Kidney (tissue), 14 donors: ENCODE measurements around the gene HDAC11. TPM values are rescaled to one million over a fixed set of nuclear protein-coding genes. Genes with fewer than 3 reads are reported as not detected.

Source experiments
- DNase-seq, 5 donors: peaks; one replicate each; pipeline ENCODE4 v3.0.0-alpha.2; 2013 to 2020
- FAIRE-seq: peaks from 2 replicates; lab custom pipeline; 2012; peaks lifted over from hg19 to GRCh38; lab: Jason Lieb, UNC
- H3K27ac ChIP-seq, 2 donors: one replicate each; pipeline ENCODE4 v1.7.0; 2013; ENCODE audit warnings: low read depth in 2 of 2, low read length in 2 of 2, inconsistent platforms in 1 of 2
- H3K27me3 ChIP-seq: one replicate; pipeline ENCODE4 v1.7.1; 2013; ENCODE audit warnings: low read length, inconsistent platforms; ENCODE audit not compliant: control insufficient read depth, insufficient read depth
- H3K36me3 ChIP-seq, 3 donors: one replicate each; pipeline versions ENCODE4 v1.7.0 to v1.7.1; 2013; ENCODE audit warnings: low read length in 3 of 3, control low read depth in 1 of 3, inconsistent platforms in 1 of 3; ENCODE audit not compliant: insufficient read depth in 3 of 3, control insufficient read depth in 2 of 3
- H3K4me1 ChIP-seq, 3 donors: one replicate each; pipeline versions ENCODE4 v1.7.0 to v1.7.1; 2013; ENCODE audit warnings: low read length in 3 of 3, inconsistent platforms in 1 of 3, low read depth in 1 of 3; ENCODE audit not compliant: control insufficient read depth in 2 of 3, insufficient read depth in 2 of 3
- H3K4me3 ChIP-seq, 3 donors: one replicate each; pipeline versions ENCODE4 v1.7.0 to v1.8.1; 2013; ENCODE audit warnings: low read length in 3 of 3, control low read depth in 1 of 3, inconsistent platforms in 1 of 3
- H3K9ac ChIP-seq, 3 donors: one replicate each; pipeline versions ENCODE4 v1.7.0 to v1.7.1; 2013; ENCODE audit warnings: low read length in 3 of 3, control low read depth in 1 of 3, inconsistent platforms in 1 of 3
- H3K9me3 ChIP-seq, 3 donors: one replicate each; pipeline versions ENCODE4 v1.7.0 to v1.7.1; 2013; ENCODE audit warnings: low read length in 3 of 3, control low read depth in 1 of 3, inconsistent platforms in 1 of 3; ENCODE audit not compliant: control insufficient read depth in 2 of 3, insufficient read depth in 1 of 3
- intact Hi-C: fragments of 100-400 bp; cut with DNase I; formaldehyde crosslinking; loops from one replicate; pipeline ENCODE4 v1.11.1; 2022
- polyA plus RNA-seq: library from polyadenylated mRNA; stranded (reverse); fragments of 350-450 nt; fragmentation: Illumina TruSeq; extraction: RNeasy Lipid Tissue Mini Kit (QIAGEN cat#74804); gene quantifications from one replicate; pipeline ENCODE4 v1.2.3, GENCODE V29; 2014; ENCODE audit warnings: low read depth, low replicate concordance; ENCODE audit not compliant: insufficient read depth
- total RNA-seq: library from RNA; stranded (reverse); fragmentation: NEBNext Ultra II Directional; extraction: Animal tissue kit (Norgen Biotek cat#: 25700); gene quantifications from one replicate; pipeline ENCODE4 v1.2.1, GENCODE V29; 2021
- TF ChIP-seq, protein P1 (sequence below): IDR thresholded peaks from 3 replicates; pipeline ENCODE4 v1.5.1; 2012; ENCODE audit warnings: mild to moderate bottlenecking, moderate library complexity, borderline replicate concordance; ENCODE audit not compliant: insufficient read depth; ENCODE audit errors: extremely low read depth
- donor health status: control.
- donor health status: control.
- donor health status: control.
- donor health status: control.
- donor health status: control.
- donor health status: DM: yes; HTN: yes; CAD: no.
- donor health status: Normal renal cell carcinoma (clear cell type).

Gene HDAC11
- total and polyA plus RNA-seq, 2 donors from 2014 or later: 28.3 to 43.7 TPM

- H3K4me1 ChIP-seq: no peaks in the 10 kb centered on the region
- H3K36me3 ChIP-seq: no peaks in the 10 kb centered on the region
- H3K27ac ChIP-seq: no peak overlapping the region
- H3K4me3 ChIP-seq: no peak overlapping the region
- H3K9ac ChIP-seq: no peak overlapping the region
- DNase-seq (peak in 4 of 5 donors; percentile 44 to 58 (median 56)), FAIRE-seq (no peak)
- intact Hi-C loops: no loop called here
- TF ChIP-seq, protein P1, sequence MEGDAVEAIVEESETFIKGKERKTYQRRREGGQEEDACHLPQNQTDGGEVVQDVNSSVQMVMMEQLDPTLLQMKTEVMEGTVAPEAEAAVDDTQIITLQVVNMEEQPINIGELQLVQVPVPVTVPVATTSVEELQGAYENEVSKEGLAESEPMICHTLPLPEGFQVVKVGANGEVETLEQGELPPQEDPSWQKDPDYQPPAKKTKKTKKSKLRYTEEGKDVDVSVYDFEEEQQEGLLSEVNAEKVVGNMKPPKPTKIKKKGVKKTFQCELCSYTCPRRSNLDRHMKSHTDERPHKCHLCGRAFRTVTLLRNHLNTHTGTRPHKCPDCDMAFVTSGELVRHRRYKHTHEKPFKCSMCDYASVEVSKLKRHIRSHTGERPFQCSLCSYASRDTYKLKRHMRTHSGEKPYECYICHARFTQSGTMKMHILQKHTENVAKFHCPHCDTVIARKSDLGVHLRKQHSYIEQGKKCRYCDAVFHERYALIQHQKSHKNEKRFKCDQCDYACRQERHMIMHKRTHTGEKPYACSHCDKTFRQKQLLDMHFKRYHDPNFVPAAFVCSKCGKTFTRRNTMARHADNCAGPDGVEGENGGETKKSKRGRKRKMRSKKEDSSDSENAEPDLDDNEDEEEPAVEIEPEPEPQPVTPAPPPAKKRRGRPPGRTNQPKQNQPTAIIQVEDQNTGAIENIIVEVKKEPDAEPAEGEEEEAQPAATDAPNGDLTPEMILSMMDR: no peak
- H3K27me3 ChIP-seq: no peaks in the 10 kb centered on the region
- H3K9me3 ChIP-seq: no peaks in the 10 kb centered on the region
These were observed 33.2 kb downstream of the HDAC11 start for GRCh38 chr3:13513051-13513912.

DNA sequence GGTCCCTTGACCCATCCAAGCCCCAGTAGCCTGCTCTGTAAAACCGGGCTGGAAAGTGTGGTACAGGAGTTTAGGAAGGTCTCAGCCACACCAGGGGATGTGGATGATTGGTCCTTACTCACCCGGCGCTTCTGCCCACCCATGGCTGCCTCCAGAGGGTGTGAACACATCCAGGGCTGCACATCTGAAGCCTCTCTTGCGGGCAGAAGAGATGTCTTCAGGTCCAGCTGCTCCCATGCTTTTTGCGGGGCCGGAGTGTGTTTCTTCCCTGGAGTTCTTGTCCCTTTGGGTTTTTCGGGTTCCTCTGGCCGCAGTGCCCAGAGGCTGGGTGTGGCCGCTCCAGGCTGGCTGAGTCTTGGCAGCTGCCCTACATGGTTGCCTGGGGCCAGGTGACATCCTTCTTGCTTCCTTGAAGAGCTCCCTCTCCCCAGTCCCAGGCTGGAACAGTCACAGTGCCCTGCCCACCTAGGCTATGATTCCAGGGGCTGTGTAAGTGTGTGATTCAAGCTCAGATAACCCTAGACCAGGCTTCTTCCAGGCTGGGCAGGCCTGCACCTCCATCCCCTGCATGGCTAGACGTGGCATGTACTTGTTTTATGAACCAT, 33.9 kb downstream of the HDAC11 start:
- TF ChIP-seq, protein P1: no peak
- peak in 1 of 5 donors; percentile 48 for DNase-seq
- no peaks in the 10 kb centered on the region for H3K27me3 ChIP-seq
- H3K27ac ChIP-seq: no peak overlapping the region
- no peak overlapping the region for H3K4me3 ChIP-seq
- no peaks in the 10 kb centered on the region for H3K36me3 ChIP-seq
- intact Hi-C loops: no loop called here
- H3K4me1 ChIP-seq: no peaks in the 10 kb centered on the region
- no peak for FAIRE-seq
- no peak overlapping the region for H3K9ac ChIP-seq
- H3K9me3 ChIP-seq: no peaks in the 10 kb centered on the region

- Histone ChIP-seq H3K9ac (no peak overlapping the region), H3K9me3 (no peaks in the 10 kb centered on the region), H3K27ac (no peak overlapping the region), H3K4me3 (no peak overlapping the region), H3K4me1 (no peaks in the 10 kb centered on the region), H3K36me3 (no peaks in the 10 kb centered on the region), H3K27me3 (no peaks in the 10 kb centered on the region)
- intact Hi-C loops: no loop called here
- peak in 1 of 5 donors; percentile 4 for DNase-seq
- FAIRE-seq: no peak
- TF ChIP-seq, protein P1: no peak
These were observed 34.7 kb downstream of the HDAC11 start for GRCh38 chr3:13514639-13515435.
